HG02852 (cell line): ENCODE measurements around the gene C2CD5.
"Not testable (repeated sequence)": the region's sequence is repeated elsewhere in the genome, so short reads cannot be mapped to it uniquely, and the experiment has no call there.

ENCODE experiments used
- ATAC-seq: cut with Tn5 transposase; IDR thresholded peaks from one replicate; pipeline ENCODE4 v1.9.1; 2021; ENCODE audit warnings: mild to moderate bottlenecking, moderate library complexity; ENCODE audit not compliant: unreplicated experiment

The C2CD5 gene

GRCh38 chr12:22536346-22536945, 7.9 kb downstream of the C2CD5 start:
- no peak for ATAC-seq

GRCh38 chr12:22535478-22535877, 8.9 kb downstream of the C2CD5 start:
- no peak for ATAC-seq

DNA sequence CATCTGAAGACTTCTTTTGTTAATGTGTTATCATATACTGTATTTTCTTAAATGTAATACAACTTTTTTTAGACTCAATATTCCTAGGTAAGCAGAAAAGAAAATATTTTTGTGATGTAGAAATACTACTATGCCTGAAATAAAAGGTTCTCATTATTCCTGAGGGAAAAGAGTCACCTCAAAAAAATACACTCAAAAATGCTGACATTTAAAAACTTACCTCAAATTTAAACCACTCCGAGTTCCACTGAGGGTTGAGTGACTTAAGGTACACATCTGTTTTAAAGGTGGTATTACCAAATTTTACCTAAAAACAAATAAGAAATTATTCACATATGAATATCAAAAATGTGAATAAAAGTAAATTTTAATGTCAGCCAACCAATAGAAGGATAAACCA, 9.3 kb downstream of the C2CD5 start:
- ATAC-seq = no peak

DNA sequence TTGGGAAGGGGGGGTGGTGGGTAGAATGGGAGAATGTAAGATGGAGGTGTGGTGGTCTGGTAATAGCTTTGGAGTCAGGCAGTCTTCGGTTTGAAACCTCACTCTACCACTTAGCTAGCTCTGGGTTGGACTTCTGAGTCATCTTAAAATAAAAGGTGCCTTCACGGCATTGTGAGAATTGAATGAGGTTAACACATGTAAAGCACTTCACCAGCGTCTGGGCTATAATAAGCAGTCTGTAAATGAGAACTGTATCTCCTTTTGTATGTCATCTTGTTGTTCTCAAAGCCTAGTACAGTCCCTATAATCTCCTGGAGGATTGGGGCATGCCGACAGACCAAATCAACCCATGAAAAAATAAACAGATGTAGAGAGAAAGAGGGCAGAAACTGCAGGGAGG, 11.2 kb downstream of the C2CD5 start:
- no peak for ATAC-seq

- ATAC-seq = no peak
Measured at GRCh38 chr12:22532317-22532716, 12.0 kb downstream of the C2CD5 start.

DNA sequence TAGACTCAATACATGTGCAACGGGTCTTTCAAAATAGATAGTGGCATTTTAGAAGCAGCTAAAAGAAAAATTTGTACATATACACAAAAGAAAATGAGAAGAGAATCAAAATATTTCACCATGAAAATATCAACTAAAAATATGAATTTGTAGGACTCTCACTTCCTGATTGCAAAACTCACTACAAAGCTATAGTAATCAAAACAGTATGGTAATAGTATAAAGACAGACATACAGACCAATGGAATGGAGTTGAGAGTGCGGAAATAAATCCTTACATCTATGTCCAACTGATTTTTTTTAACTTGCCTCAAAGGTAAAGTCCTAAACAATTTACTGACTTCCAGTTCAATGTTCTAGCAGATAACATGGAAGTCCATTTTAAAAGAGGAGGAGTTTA, 13.1 kb downstream of the C2CD5 start:
- no peak for ATAC-seq

DNA sequence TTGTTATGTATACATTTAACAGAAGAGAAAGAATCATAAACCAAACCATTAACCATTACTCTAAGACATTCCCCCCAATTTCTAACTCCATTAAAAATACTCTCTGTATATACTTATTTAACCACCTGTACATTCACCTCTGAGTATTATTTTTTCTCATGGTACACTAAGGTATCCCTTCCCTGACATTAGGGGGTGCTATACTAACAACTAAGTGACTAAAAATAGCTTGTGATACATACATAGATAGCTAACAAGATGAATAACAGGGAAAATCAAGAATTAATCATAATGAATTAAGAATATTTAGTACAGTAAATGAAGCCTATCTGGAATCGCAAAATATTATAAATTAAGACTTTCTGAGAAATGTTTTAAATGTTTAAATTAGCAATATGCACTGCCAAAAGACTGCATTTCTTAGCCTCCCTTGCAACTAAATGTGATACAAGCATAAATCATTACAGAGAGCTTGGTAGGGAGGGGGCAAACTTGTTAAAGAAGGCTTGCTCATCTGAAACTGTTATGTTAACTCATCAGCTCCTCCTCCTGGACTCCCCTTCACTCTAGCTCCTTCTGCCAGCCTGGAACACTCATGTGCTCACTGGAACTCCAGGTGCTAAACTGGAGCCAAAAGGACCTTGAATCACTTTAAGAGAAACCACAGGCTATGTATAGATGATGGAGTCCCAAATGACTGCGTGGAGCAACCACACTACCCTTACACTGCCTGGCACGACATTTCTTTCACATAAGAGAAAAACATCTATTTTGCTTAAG, 14.9 kb downstream of the C2CD5 start:
- ATAC-seq = peak; percentile 68

DNA sequence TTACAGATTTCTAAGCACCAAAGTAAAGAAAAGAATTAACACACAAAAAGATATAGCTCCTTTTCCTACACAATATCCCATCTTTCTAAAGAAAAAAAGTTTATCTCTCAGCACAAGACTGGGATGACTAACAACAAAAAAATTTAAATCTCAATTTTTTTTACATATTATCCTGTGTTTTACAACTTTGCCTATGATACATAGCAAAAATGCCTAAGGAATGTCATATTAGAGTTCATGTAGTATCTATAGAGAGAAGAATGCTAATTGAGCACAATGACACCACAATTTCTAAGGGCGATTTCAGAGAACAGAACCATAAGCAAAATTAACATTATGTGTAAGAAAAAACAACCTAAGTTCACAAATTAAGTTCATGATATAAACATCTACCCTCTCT, 16.3 kb downstream of the C2CD5 start:
- ATAC-seq = no peak

DNA sequence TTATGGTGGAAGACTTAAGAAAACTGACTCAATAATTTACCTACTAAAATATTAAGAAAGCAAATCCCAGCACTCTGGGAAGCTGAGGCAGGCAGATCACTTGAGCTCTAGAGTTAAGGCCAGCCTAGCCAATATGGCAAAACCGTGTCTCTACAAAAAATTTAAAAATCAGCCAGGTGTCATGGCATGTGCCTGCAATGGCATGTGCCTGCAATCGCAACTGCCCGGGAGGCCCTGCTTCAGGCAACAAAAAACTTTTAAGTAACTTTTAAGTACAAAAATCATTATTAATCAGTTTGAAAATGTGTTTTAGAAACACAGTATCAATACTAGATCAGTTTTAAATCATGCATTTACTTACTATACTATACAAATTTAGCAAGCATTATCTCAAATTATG, 17.5 kb downstream of the C2CD5 start:
- no peak for ATAC-seq

DNA sequence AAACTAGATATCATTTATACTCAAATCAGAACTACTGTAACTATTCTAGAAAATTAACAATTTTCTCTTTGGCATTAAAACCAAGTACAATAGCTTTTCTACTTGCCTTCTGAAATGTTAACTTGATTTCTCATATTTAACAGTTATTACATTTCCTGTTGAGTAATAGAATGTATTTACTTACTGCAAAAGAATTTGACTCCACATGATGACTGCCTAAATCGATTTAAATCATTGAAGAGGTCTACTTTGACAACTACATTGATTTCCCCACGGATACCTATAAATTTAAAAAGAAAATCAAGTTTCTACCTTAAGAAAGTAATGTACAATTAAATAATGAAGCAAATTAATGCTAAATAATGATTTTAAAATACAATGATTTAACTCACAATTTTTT, 18.9 kb downstream of the C2CD5 start:
- no peak for ATAC-seq

- ATAC-seq = no peak
Measured at GRCh38 chr12:22518998-22519397, 25.3 kb downstream of the C2CD5 start.

DNA sequence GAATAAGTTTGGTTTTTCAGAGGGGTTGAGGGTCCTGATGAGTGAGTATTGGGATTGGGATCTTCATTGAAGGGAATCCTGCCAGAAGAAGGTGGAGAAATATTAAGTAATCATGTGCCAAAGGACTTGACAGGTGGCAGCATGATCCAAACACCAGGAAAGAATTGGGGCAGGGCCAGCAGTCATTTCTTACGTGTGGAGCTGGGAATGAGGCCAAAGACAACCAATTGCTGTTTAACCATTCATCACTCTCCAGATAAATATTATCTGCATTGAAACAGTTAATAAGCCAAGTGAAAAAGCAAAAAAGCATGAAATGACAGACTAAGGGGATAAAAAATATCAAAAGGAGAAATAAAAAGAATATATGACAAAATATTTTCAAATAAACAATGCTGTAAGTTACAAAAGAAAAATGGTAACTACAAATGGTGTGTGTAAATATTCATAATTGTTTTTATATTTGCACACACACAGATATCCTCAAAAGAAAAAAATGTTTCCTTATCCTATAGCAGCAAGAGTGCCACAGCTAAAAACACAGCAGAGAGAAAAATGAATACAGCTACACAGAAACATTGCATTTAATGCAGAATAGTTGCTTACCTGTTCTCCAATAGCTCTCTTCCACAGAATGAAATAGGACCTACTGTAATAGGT, 26.2 kb downstream of the C2CD5 start:
- ATAC-seq = no peak

- ATAC-seq = no peak
Measured at GRCh38 chr12:22514875-22515274, 29.5 kb downstream of the C2CD5 start.

DNA sequence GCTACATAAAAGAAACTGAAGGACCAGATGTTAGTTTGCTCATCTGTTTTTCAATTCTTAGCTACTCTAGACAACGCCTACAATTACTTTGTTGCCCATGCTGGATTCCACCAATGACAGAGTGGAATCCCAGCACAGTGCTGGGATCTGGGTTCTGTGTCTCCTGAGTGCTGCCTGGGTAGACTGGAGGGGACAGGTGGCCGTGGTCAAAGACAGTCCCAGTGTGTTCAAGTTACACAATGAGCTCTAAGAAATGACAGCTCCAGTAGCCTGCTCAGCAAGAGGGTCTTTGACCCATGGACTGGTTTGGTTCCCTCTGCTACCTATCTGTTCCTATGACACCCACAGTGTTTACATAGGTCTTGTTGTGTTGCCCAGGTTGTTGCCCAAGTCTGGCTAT, 38.5 kb downstream of the C2CD5 start:
- ATAC-seq = no peak

DNA sequence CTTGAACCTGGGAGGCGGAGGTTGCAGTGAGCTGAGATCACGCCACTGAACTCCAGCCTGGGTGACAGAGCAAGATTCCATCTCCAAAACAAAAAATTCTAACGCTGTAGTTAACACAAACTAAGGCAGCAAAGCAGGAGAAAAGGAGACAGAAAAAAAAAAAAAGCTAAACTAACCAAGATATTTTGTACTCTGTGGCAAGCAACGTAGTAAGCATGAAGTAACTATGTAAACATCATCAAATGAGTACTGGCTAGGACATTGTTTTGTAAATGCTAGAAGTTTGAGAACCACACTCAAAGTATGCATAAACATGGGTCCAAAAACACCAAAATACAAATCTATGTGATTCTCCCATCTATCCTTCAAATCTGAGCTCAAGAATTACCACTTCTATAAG, 44.2 kb downstream of the C2CD5 start:
- no peak for ATAC-seq

DNA sequence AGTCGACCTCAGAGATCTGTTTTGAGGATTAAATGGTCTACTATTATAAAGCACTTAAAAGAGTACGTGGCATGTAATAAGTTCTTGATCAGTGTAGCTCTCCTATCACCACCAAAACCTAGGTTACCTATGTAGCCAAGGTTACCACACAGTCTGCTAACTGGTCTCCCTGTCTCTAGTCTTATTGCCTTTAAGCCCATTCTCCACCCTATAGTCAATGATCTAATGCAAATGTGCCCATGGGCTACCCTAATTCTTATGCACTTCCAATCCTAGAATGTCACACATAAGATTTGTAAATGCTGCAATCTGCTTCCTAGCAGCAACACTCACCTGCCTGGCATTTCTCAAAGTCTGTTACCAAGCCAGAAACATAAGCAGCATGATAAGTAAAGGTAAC, 44.9 kb downstream of the C2CD5 start:
- ATAC-seq = no peak

DNA sequence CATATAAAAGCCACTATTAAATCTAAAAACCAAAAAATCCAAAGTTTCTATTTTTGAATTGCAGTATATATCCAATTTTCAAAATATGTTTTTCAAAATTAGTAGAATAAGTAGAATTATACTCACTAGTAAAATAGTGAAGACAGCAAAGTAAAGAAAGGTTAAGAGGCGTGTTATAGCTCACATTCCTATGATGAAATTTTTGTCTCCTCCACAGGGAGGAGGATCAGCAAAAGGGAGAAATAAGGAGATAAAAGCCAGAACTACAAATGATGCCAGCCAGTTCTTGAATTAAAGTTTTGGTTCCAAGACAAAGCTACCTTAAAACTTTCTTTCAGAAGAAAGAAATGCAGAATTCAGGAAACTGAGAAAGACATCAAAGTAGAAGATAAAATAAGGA, 50.0 kb downstream of the C2CD5 start:
- ATAC-seq = no peak

DNA sequence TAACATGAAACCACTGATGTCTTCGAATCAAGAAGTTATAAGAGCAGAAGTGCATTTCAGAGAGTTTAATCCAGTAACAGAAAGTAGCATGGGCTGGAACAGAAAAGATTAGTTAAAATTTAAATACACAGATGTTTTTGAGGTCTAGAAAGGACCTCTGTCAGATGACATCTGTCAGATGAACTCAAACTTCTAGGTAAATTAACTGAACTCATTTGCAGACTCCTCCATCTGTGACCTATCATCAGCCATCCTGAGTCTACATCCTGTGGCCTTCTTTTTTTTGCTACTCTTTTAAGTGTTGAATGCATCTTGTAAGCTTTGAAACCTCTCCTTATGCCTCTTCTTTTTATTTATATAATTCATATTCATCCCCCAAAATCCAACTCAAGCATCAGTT, 53.3 kb downstream of the C2CD5 start:
- no peak for ATAC-seq

DNA sequence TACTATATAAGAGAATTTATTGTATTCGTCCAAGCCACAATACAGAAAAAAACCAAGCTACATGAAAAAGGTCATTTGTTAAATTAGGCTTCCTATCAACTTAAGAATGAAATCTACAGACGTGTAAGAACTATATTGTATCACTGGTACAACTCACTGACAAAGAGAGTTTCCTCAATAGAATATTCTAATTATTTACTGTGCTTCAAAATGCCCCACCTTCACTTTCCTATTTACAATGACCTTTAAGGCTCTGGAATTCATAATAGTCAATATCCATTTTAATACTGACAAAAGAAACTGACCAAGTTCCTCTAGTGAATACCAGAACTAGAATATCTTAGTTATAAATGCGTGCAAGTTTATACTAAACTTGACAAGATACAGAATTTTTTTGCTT, 55.9 kb downstream of the C2CD5 start:
- no peak for ATAC-seq

DNA sequence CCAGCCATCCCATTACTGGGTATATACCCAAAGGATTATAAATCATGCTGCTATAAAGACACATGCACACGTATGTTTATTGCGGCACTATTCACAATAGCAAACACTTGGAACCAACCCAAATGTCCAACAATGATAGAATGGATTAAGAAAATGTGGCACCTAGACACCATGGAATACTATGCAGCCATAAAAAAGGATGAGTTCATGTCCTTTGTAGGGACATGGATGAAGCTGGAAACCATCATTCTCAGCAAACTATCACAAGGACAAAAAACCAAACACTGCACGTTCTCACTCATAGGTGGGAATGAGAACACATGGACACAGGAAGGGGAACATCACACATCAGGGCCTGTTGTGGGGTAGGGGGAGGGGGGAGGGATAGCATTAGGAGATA, 56.7 kb downstream of the C2CD5 start:
- ATAC-seq = not testable (repeated sequence)

DNA sequence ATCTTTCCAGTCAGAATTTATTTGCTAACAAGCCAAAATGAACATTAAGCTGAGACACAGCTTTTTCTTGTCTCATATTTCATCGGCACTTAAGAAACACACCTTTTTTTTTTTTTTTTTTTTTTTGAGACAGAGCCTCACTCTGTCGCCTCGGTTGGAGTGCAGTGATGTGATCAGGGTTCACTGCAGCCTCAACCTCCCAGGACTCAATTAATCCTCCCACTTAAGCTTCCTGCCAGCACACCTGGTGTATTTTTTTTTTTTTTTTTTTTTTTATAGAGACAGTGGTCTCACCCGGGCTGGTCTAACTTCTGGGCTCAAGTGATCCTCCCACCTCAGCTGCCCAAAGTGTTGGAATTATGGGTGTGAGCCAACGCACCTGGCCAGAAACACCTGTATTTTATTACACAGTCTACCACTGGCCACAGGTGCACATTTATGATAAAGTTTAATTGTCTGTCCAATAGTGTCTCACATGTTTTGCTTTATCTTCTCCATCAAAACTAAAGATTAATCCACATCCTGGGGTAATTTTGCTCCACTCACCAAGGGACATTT, 62.7 kb downstream of the C2CD5 start:
- no peak for ATAC-seq

- ATAC-seq = not testable (repeated sequence)
Measured at GRCh38 chr12:22480814-22481213, 63.5 kb downstream of the C2CD5 start.
